H9 (cell line): ENCODE measurements around the gene SYNPO. TPM values are rescaled to one million over a fixed set of nuclear protein-coding genes. Genes with fewer than 3 reads are reported as not detected.

ENCODE experiments used
- DNase-seq: peaks from one replicate; pipeline ENCODE4 v3.0.0-alpha.2; 2017
- H2AFZ ChIP-seq: one replicate; pipeline ENCODE4 v1.6.1; 2013; ENCODE audit warnings: mild to moderate bottlenecking, low read length, control low read depth, moderate library complexity
- H2AK5ac ChIP-seq: 2 replicates; pipeline ENCODE4 v1.6.1; 2013; ENCODE audit warnings: low read length, control low read depth, mixed read lengths; ENCODE audit not compliant: insufficient read length
- H2BK120ac ChIP-seq: one replicate; pipeline ENCODE4 v1.6.1; 2013; ENCODE audit warnings: low read depth, mild to moderate bottlenecking, low read length, control low read depth, inconsistent platforms; ENCODE audit not compliant: poor library complexity, severe bottlenecking
- H2BK12ac ChIP-seq: 2 replicates; pipeline ENCODE4 v1.6.1; 2013; ENCODE audit warnings: low read length, control low read depth, mixed read lengths, low read depth; ENCODE audit not compliant: insufficient read length
- H2BK15ac ChIP-seq: 2 replicates; pipeline ENCODE4 v1.6.1; 2013; ENCODE audit warnings: low read depth, low read length, control low read depth
- H2BK20ac ChIP-seq: one replicate; pipeline ENCODE4 v1.6.1; 2013; ENCODE audit warnings: low read depth, mild to moderate bottlenecking, low read length, control low read depth, inconsistent platforms; ENCODE audit not compliant: poor library complexity, severe bottlenecking
- H2BK5ac ChIP-seq: 2 replicates; pipeline ENCODE4 v1.6.1; 2013; ENCODE audit warnings: low read length, control low read depth, mixed read lengths; ENCODE audit not compliant: insufficient read length
- H3K14ac ChIP-seq: 2 replicates; pipeline ENCODE4 v1.6.1; 2013; ENCODE audit warnings: low read length, control low read depth; ENCODE audit not compliant: insufficient read depth
- H3K18ac ChIP-seq: 2 replicates; pipeline ENCODE4 v1.6.1; 2013; ENCODE audit warnings: low read depth, mild to moderate bottlenecking, mixed read lengths, low read length, control low read depth; ENCODE audit not compliant: insufficient read length
- H3K23ac ChIP-seq: 2 replicates; pipeline ENCODE4 v1.6.1; 2013; ENCODE audit warnings: low read length, control low read depth, mixed read lengths, low read depth; ENCODE audit not compliant: insufficient read length
- H3K23me2 ChIP-seq: 2 replicates; pipeline ENCODE4 v1.6.1; 2013; ENCODE audit warnings: low read depth, mild to moderate bottlenecking, mixed read lengths, low read length, control low read depth; ENCODE audit not compliant: insufficient read length, poor library complexity, severe bottlenecking
- H3K27ac ChIP-seq: 2 replicates; pipeline ENCODE4 v1.5.1; 2013; ENCODE audit warnings: low read length, control low read depth, mixed read lengths, low read depth; ENCODE audit not compliant: insufficient read length
- H3K27me3 ChIP-seq: 2 replicates; pipeline ENCODE4 v1.6.1; 2013; ENCODE audit warnings: low read length, control low read depth, inconsistent platforms; ENCODE audit not compliant: insufficient read depth
- H3K4ac ChIP-seq: 2 replicates; pipeline ENCODE4 v1.6.1; 2013; ENCODE audit warnings: low read depth, mild to moderate bottlenecking, control low read depth, inconsistent platforms, low read length, moderate library complexity
- H3K4me1 ChIP-seq: 2 replicates; pipeline ENCODE4 v1.6.1; 2013; ENCODE audit warnings: low read length, control low read depth, inconsistent platforms; ENCODE audit not compliant: insufficient read depth
- H3K4me2 ChIP-seq: 2 replicates; pipeline ENCODE4 v1.6.1; 2013; ENCODE audit warnings: low read length, control low read depth, mixed read lengths; ENCODE audit not compliant: insufficient read length, insufficient read depth
- H3K56ac ChIP-seq: 2 replicates; pipeline ENCODE4 v1.6.1; 2013; ENCODE audit warnings: low read depth, mild to moderate bottlenecking, mixed read lengths, low read length, control low read depth; ENCODE audit not compliant: insufficient read length
- H3K79me1 ChIP-seq: 2 replicates; pipeline ENCODE4 v1.6.1; 2013; ENCODE audit warnings: low read depth, mild to moderate bottlenecking, moderate library complexity, low read length, control low read depth, inconsistent platforms; ENCODE audit not compliant: insufficient read depth, poor library complexity, severe bottlenecking
- H3K79me2 ChIP-seq: 2 replicates; pipeline ENCODE4 v1.6.1; 2013; ENCODE audit warnings: low read length, control low read depth, inconsistent platforms; ENCODE audit not compliant: insufficient read depth
- H3K9ac ChIP-seq: 2 replicates; pipeline ENCODE4 v1.6.1; 2013; ENCODE audit warnings: low read length, control low read depth, mixed read lengths; ENCODE audit not compliant: insufficient read length; ENCODE audit errors: extremely low read depth
- H3K9me3 ChIP-seq: one replicate; pipeline ENCODE4 v1.6.1; 2013; ENCODE audit warnings: low read depth, low read length, inconsistent platforms; ENCODE audit not compliant: control insufficient read depth
- H3T11ph ChIP-seq: one replicate; pipeline ENCODE4 v1.6.1; 2013; ENCODE audit warnings: mild to moderate bottlenecking, low read length, control low read depth, inconsistent platforms
- H4K20me1 ChIP-seq: one replicate; pipeline ENCODE4 v1.6.1; 2013; ENCODE audit not compliant: control insufficient read depth, insufficient read length, insufficient read depth
- H4K5ac ChIP-seq: 2 replicates; pipeline ENCODE4 v1.6.1; 2013; ENCODE audit warnings: low read depth, mild to moderate bottlenecking, mixed read lengths, low read length, control low read depth; ENCODE audit not compliant: insufficient read length
- H4K8ac ChIP-seq: replicated peaks from 2 replicates; pipeline ENCODE4 v1.6.1; 2013; ENCODE audit warnings: low read length, control low read depth, mixed read lengths, low read depth; ENCODE audit not compliant: insufficient read length
- H4K91ac ChIP-seq: 2 replicates; pipeline ENCODE4 v1.6.1; 2013; ENCODE audit warnings: low read depth, mild to moderate bottlenecking, moderate library complexity, mixed read lengths, low read length, control low read depth; ENCODE audit not compliant: insufficient read length
- H3K27ac Mint-ChIP-seq, 3 experiments: 2 replicates in 2 of 3; 3 replicates in 1 of 3; pipeline ENCODE4 v1.8.0; 2020 to 2021; ENCODE audit warnings: mixed read lengths in 3 of 3, mild to moderate bottlenecking in 1 of 3, moderate library complexity in 1 of 3
- H3K27me3 Mint-ChIP-seq: 2 replicates; pipeline ENCODE4 v1.8.0; 2021; ENCODE audit warnings: low read depth, mild to moderate bottlenecking, moderate library complexity, mixed read lengths
- H3K36me3 Mint-ChIP-seq, 3 experiments: 2 replicates in 2 of 3; 3 replicates in 1 of 3; pipeline ENCODE4 v1.8.0; 2020 to 2021; ENCODE audit warnings: low read depth in 3 of 3, mixed read lengths in 3 of 3; ENCODE audit not compliant: insufficient read depth in 1 of 3
- H3K4me1 Mint-ChIP-seq, 2 experiments: 2 replicates each; pipeline ENCODE4 v1.8.0; 2020; ENCODE audit warnings: mixed read lengths in 2 of 2
- H3K4me3 Mint-ChIP-seq, 2 experiments: 2 replicates in 1 of 2; 3 replicates in 1 of 2; pipeline ENCODE4 v1.8.0; 2020 to 2021; ENCODE audit warnings: mild to moderate bottlenecking in 2 of 2, mixed read lengths in 2 of 2, moderate library complexity in 1 of 2
- H3K9me3 Mint-ChIP-seq, 2 experiments: 2 replicates in 1 of 2; 3 replicates in 1 of 2; pipeline ENCODE4 v1.8.0; 2020; ENCODE audit warnings: mild to moderate bottlenecking in 2 of 2, mixed read lengths in 2 of 2, moderate library complexity in 1 of 2
- WGBS: extraction: QIAGEN DNeasy Blood & Tissue Kit; methylation state at CpG from one replicate; pipeline ENCODE4 v1.1.7; 2013; ENCODE audit warnings: missing lambda C conversion rate, low lambda C conversion rate, mixed read lengths; ENCODE audit not compliant: insufficient read length; ENCODE audit errors: extremely low coverage; 5-methylcytosine and 5-hydroxymethylcytosine counted together
- total RNA-seq: library from RNA; stranded (reverse); gene quantifications from 2 replicates; pipeline ENCODE4 v1.2.1, GENCODE V29; 2021
- TF ChIP-seq, protein P1 (sequence below): fragments of 200-600 bp; sonication (generic); conservative IDR thresholded peaks from 3 replicates; pipeline ENCODE4 v1.8.0; 2021; ENCODE audit warnings: antibody characterized with exemption, mild to moderate bottlenecking

SYNPO gene
- total RNA-seq, 1 experiment from 2014 or later: 1.7 TPM

DNA sequence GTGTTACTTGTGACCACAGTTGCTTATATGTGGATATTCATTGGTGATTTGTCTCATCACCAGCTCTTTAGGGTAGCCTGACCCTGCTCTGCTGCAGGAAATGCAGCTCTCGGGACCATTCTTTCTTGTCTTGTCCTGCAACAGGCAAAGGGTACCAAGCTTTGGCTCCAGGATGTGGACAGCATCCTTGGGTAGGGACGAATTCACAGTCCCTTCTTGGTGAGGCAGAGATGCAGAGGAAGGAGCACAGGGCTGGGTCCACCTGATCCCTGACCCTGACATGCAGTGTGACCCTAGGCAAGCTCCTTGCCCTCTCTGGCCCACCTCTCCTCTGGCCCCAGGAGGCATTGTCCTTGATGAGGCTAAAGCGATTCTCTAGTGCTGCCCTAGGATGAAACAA lies 37.0 kb upstream of the SYNPO start:
- Histone ChIP-seq H3K9me3 (no peaks in the 10 kb centered on the region), H3K23ac (no peak overlapping the region), H3K27ac (no peak overlapping the region), H3K4ac (no peak overlapping the region), H3T11ph (no peak overlapping the region), H4K91ac (no peak overlapping the region), H3K4me2 (no peak overlapping the region), H3K79me2 (no peaks in the 10 kb centered on the region), H3K18ac (no peak overlapping the region), H2AFZ (no peak overlapping the region), H3K79me1 (no peaks in the 10 kb centered on the region), H2BK12ac (no peak overlapping the region), H2BK5ac (no peak overlapping the region), H4K20me1 (no peaks in the 10 kb centered on the region), H3K23me2 (no peaks in the 10 kb centered on the region), H2BK20ac (no peak overlapping the region), H4K5ac (no peak overlapping the region), H2BK120ac (no peak overlapping the region), H3K27me3 (no peaks in the 10 kb centered on the region), H3K9ac (no peak overlapping the region), H4K8ac (no peak overlapping the region), H3K4me1 (no peaks in the 10 kb centered on the region), H3K56ac (no peak overlapping the region), H3K14ac (no peak overlapping the region), H2AK5ac (no peak overlapping the region), H2BK15ac (no peak overlapping the region)
- Mint-ChIP-seq H3K4me3 (no peak overlapping the region), H3K27me3 (no peaks in the 10 kb centered on the region; the same call in 1 of the 2 replicates), H3K36me3 (no peaks in the 10 kb centered on the region), H3K9me3 (no peaks in the 10 kb centered on the region), H3K27ac (no peak overlapping the region; a peak in 1 of 7 replicates), H3K4me1 (peaks cover 4 to 17% of the 10 kb centered on the region in 2 experiments; a peak in 2 of 4 replicates)
- WGBS: no CpG with 5 or more reads among the region's 3 CpGs
- TF ChIP-seq, protein P1, sequence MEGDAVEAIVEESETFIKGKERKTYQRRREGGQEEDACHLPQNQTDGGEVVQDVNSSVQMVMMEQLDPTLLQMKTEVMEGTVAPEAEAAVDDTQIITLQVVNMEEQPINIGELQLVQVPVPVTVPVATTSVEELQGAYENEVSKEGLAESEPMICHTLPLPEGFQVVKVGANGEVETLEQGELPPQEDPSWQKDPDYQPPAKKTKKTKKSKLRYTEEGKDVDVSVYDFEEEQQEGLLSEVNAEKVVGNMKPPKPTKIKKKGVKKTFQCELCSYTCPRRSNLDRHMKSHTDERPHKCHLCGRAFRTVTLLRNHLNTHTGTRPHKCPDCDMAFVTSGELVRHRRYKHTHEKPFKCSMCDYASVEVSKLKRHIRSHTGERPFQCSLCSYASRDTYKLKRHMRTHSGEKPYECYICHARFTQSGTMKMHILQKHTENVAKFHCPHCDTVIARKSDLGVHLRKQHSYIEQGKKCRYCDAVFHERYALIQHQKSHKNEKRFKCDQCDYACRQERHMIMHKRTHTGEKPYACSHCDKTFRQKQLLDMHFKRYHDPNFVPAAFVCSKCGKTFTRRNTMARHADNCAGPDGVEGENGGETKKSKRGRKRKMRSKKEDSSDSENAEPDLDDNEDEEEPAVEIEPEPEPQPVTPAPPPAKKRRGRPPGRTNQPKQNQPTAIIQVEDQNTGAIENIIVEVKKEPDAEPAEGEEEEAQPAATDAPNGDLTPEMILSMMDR: no peak
- DNase-seq: no peak
